GM18502 (cell line): ENCODE results near the gene SCGB1D4.
"Not testable (repeated sequence)": the region's sequence is repeated elsewhere in the genome, so short reads cannot be mapped to it uniquely, and the experiment has no call there.

Experiments used
- ATAC-seq: cut with Tn5 transposase; IDR thresholded peaks from one replicate; pipeline ENCODE4 v1.9.1; 2021; ENCODE audit warnings: mild to moderate bottlenecking; ENCODE audit not compliant: unreplicated experiment, poor library complexity

The SCGB1D4 gene, protein sequence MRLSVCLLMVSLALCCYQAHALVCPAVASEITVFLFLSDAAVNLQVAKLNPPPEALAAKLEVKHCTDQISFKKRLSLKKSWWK

DNA sequence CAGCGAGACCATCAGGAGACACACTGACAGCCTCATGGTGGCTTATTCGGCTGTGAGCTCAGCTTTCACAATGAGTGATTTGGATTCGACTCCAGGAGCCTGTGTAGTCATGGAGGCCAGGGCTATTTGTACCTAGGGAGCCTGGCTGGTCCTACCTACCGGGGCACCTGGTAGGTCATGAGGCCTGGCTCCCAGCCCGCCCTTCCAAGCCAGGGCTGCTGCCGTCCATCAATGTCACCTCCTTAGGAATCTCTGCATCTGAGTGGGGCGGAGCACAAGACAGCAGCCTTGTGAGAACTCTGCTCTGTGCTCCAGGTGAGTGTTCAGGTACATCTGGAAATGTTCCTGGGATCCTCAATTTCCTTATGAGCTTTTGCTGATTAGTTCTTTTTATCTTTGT lies at the start of gene SCGB1D4:
SCGB1D4 (minus strand) TSS at position 101 of the 400 bp plus-strand sequence; CDS start at position 36, 65 bp downstream.
- ATAC-seq = no peak

DNA sequence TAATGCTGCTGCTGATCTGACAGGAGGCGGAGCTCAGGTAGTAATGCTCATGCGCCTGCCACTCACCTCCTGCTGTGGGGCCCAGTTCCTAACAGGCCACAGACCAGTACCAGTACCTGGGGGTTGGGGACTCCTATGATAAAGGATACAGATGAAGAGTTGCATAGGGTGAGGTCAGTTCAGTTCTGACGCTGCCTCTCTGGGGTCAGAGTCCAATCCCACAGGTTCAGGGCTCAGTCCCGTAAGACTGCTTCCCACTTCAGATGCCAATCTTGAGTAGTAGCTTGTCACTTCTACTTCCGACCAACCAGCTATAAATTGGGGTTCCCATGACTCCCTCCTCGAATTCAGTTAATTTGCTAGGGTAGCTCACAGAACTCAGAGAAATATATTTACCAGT lies 47.0 kb upstream of the SCGB1D4 start:
- ATAC-seq = no peak

DNA sequence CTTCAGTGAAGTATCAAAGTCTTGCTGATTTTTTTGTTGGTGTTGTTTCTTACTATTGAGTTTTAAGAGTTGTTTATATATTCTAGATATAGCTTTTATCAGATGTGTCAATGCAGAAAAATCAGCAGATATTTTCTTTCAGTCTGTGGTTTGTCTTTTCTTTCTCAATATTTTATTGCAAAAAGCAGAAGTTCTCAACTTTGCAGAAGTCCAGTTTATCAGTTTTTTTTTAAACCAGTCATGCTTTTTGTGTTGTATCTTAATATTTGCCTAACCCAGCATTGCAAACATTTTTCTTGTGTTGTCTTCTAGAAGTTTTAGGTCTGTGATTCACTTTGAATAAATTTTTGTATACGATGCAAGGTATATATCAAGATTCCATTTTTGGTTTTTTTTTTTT lies 45.3 kb upstream of the SCGB1D4 start:
- ATAC-seq = no peak

DNA sequence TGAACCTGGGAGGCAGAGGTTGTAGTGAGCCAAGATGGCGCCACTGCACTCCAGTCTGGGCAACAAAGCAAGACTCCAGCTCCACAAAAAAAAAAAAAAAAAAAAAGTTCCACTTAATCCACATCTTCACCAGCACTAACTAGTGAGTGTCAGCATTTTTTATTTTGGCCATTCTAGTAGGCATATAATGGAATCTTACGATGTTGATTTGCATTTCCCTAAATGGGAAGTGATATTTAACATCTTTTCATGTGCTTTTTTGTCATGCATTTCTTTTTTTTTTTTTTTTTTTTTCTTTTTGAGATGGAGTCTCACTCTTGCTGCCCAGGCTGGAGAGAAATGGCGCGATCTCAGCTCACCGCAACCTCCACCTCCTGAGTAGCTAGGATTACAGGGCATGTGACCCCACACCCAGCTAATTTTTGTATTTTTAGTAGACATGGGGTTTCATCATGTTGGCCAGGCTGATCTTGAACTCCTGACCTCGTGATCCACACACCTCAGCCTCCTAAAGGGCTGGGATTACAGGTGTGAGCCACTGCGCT lies 44.8 kb upstream of the SCGB1D4 start:
- ATAC-seq = not testable (repeated sequence)

DNA sequence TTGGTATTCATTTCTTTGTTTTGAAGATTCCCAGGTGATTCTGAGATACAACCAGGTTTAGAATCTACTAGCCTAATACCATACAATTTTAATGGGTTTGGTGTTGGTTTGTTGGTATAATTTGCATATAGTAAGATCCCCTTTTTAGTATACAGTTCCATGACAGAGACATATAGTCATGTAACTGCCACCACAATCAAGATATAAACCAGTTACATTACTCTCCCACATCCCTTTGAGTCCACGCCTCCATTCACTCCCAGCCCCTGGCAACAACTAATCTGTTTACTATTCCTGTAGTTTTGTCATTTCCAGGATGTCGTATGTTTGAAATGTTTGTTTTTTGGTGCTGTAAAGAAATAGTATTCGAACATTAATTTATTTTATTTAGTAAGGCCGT lies 42.7 kb upstream of the SCGB1D4 start:
- no peak for ATAC-seq

DNA sequence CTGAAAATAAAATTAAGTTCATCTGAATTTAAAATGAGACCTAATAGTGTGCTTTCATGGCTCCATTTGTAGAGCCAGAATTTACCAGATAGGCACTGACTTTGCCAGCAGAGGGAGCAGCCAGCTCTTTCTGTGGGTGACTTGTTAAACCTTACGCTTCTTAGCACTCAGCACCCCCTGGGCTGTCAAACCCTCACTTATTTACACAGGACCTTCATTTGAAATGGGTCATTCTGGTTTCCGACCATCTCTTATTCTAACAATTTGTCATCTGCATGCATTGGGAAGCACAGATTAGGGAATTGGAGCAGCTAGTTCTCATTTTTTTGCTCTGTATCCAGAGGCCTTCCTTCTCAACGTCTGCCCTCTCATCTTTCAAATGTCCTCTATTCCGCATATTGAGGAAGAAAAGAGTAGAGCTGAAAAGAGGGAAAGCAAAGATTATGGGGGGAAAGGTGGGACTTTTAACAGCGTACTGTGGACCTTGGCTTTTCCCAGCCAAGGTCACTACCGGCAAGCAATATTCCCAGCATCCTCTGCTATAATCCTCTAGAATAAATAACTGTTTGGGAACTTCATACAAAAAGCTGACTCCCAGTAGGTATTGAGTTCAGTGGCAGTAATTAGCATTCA lies 41.5 kb upstream of the SCGB1D4 start:
- no peak for ATAC-seq

DNA sequence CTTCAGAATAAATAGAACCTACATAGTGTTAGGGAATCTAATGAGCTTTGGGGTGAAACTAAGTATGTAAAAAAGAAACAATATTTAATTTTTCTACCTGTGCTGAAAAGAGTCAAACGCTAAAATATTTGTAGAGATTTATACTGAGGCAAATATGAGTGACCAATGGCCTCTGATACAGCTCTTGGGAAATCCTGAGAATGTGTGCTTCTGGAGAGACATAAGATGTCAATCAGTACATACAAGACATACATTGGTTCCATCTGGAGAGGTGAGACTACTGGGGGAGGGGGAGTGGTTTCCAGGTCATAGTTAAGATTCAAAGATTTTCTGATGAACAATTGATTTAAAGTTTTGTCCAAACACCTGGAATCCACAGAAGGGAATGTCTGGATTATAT lies 39.3 kb upstream of the SCGB1D4 start:
- no peak for ATAC-seq

DNA sequence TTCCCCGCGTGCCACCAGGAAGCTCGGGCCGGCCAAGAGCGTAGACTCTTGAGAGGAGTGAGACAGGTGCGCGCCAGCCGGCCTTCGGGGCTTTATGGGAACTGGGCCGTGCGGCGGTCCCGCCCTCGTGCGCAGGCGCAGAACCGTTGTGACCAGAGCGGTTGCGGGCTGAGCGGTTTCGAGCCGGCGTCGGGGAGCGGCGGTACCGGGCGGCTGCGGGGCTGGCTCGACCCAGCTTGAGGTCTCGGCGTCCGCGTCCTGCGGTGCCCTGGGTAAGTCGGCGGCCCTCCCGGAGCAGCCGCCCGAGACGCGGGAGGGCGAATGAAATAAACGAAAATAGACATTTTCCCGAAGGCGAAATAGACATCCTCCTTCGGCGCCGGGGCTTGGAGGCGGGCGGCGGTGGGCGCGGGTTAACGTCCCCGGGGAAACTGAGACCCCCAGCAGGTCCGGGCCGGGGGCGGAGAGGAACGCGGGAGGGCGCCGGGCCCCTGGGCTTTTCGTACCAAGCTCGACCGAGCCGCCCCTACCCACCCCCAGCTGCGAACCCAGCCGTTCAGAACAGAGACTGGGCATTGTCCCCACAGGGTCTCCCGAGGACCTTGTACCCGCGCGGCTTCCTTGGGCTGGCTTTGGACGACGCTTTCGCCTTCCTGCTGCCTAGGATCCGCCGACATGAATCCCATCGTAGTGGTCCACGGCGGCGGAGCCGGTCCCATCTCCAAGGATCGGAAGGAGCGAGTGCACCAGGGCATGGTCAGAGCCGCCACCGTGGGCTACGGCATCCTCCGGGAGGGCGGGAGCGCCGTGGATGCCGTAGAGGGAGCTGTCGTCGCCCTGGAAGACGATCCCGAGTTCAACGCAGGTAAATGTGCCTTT lies 38.7 kb upstream of the SCGB1D4 start, which contains the start of gene ASRGL1:
ASRGL1 (plus strand) TSS at position 146 of the 879 bp plus-strand sequence; CDS start at position 676, 530 bp downstream.
- peak; percentile 71 for ATAC-seq

DNA sequence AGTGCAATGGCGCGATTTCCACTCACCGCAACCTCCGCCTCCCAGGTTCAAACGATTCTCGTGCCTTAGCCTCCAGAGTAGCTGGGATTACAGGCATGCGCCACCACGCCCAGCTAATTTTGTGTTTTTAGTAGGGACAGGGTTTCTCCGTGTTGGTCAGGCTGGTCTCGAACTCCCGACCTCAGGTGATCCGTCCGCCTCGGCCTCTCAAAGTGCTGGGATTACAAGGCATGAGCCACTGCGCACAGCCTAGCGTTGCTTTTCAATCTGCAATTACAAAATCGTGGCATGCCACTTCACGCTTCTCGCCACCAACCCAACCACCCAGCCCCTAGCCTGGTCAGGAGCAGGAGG lies 38.1 kb upstream of the SCGB1D4 start:
- not testable (repeated sequence) for ATAC-seq

DNA sequence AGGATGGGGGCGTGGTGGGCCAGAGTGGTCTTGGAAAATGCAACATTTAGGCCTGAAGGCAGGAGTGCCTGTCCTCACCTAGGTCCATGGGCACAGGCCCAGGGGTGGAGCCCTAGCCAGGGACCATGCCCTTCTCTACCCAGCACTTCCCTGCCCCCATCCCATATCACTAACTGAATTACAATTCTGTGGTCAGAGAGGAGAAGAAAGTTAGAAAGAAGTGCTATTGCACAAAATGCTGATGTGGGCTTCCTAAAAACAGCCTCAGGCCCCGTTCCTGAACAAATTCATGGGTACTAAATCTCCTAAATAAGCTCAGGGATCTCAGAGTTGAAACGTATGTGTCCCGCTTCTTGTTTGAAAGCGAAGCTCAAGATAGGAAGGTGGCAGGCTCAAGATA lies 34.9 kb upstream of the SCGB1D4 start:
- no peak for ATAC-seq

DNA sequence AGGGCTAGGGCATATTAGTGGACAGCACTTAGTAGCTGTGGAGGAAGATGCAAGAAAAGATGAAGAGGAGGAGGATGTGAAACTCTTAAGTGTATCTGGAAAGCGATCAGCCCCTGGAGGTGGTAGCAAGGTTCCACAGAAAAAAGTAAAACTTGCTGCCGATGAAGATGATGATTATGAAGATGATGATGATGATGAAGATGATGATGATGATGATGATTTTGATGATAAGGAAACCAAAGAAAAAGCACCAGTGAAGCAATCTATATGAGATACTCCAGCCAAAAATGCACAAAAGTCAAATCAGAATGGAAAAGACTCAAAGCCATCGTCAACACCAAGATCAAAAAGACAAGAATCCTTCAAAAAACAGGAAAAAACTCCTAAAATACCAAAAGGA lies 32.4 kb upstream of the SCGB1D4 start:
- ATAC-seq = not testable (repeated sequence)

DNA sequence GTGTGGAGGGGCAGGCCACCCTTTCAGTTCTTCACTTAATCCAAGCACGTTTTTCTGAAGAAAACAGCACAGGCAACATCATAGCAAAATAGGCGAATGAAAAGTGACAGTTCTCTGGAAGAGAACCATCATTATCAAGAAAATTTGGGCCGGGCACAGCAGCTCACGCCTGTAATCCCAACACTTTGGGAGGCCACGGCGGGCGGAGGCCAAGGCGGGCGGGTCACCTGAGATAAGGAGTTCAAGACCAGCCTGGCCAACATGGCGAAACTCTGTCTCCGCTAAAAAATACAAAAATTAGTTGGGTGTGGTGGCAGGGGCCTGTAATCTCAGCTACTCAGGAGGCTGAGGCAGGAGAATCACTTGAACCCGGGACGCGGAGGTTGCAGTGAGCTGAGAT lies 28.7 kb upstream of the SCGB1D4 start:
- not testable (repeated sequence) for ATAC-seq

DNA sequence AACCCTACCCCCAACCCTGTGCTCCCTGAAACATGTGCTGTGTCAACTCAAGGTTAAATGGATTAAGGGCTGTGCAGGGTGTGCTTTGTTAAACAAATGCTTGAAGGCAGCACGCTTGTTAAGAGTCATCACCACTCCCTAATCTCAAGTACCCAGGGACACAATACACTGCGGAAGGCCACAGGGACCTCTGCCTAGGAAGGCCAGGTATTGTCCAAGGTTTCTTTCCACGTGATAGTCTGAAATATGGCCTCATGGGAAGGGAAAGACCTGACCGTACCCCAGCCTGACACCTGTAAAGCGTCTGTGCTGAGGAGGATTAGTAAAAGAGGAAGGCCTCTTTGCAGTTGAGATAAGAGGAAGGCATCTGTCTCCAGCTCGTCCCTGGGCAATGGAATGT lies 27.8 kb upstream of the SCGB1D4 start:
- not testable (repeated sequence) for ATAC-seq

DNA sequence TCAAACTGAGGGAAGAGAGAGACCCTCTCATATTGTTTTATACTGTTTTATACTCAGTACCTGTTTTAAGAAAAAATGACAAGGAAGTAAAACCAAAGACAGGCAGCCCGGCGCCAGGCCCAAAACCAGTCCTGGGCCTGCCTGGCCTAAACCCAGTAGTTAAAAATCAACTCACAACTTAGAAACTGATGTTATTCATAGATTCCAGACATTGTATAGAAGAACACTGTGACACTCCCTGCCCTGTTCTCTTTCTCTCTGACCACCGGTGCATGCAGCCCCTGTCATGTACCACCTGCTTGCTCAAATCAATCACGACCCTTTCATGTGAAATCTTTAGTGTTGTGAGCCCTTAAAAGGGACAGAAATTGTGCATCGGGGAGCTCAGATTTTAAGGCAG lies 26.9 kb upstream of the SCGB1D4 start:
- ATAC-seq = not testable (repeated sequence)

DNA sequence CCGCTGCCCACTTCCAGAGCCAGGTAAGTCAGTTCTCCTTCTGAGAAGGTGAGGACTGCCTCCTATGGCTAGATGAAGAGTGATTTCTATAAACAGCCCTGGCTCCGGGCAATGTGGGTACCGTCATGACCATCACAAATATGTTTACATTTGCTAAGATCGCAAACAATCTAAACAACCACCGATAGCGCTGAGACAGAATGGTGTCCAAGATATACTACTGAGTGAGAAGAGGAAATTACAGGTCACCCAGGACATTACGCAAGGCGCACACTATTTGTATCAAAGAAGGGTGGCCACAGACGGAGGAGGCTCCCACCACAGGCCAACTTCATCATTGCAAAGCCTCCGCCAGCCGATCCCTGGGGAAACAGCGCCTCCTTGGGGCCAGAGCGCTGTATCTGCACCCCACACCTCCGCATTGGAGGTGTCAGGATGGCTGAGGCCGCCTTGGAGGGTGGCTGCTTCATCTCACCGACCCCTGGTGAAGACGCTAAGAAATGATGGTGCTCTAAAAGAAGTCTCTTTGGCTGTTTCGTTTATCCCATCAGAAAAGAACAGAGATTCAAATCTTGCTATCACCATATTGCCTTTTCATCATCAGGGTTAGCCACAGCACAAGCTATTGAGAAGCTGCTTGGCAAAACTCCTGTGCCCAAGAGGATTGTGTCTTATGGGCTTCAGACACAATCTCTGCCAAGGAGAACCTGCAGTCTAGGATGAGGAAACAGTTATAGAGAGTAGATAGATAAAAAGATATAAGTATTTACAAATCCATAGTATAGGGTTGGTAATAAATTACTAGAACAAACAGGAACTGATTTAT lies 26.1 kb upstream of the SCGB1D4 start:
- ATAC-seq = no peak

DNA sequence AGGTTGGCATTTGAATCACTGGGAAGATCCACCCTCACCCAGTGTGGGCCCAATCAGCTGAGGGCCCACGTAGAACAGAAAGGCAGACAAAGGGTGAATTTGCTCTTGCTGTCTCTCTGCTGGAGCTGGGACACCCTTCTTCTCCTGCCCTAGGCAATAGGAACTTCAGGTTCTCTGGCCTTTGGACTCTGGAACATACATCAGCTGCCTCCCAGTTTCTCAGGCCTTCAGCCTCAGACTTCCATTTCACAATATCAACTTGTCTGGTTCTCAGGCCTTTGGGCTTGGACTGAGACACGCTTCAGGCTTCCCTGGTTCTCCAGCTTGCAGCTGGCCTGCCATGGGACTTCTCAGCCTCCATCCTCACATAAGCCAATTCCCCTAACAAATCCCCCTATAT lies 23.6 kb upstream of the SCGB1D4 start:
- no peak for ATAC-seq

DNA sequence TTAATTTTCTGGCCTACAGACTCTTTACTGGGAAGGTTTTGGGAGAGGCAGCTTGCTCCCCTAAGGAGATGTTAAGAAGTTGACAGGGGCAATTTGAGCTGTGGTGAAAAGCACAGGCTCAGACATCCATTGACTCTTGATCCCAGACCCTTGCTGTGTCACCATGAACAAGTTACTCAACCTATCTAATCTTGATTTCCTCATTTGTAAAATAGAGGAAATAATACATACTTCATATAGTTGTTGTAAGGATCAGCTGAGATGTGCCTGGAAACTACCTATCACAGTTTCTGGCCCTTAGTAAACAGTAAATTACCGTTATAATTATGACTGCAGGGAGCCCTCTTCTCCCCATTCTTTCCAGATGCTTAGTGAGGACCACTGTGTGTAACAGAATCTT lies 16.6 kb upstream of the SCGB1D4 start:
- ATAC-seq = no peak

DNA sequence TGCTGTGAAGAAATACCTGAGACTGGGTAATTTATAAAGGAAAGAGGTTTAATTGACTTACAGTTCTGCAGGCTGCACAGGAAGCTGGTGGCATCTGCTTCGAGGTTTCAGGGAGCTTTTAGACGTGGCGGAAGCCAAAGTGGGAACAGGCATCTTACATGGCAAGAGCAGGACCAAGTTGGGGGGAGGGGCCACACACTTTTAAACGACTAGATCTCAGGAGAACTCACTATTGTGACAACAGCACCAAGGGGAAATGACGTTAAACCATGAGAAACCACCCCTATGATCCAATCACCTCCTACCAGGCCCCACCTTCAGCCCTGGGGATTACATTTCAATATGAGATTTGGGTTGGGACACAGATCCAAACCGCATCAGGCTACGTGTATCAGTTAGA lies 11.1 kb upstream of the SCGB1D4 start:
- ATAC-seq = no peak

DNA sequence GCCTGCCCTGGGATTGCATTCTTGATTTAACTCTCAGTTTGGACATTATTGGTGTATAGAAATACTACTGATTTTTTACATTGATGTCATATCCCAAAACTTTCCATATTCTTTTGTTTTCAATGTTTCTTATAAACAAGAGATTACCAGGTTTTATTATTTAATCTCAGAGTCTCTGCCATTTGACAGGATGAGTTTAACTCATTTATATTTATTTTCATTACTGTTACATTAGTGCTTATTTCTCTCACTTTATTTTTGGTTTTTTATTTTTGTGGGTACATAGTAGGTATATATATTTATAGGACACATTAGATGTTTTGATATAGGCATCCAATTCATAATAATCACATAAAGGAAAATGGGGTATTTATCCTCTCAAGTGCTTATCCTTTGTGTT lies 9.1 kb upstream of the SCGB1D4 start:
- no peak for ATAC-seq

DNA sequence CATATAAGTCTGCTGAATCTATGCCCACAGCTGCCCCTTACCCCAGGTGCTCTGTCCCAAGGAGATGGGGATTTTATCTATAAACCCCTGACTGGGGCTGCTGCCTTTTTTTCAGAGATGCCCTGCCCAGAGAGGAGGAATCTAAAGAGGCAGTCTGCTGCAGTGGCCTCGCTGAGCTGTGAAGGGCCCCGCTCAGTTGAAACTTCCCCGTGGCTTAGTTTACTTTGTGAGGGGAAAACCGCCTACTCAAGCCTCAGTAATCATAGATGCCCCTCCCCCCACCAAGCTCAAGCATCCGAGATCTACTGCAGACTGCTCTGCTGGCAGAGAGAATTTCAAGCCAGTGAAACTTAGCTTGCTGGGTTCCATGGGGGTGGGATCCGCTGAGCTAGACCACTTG lies 7.4 kb upstream of the SCGB1D4 start:
- ATAC-seq = no peak
